PFSK-1 (cell line): ENCODE measurements around the gene ADGRG3.

Experiments used
- FOXP2 ChIP-seq: optimal IDR thresholded peaks from 2 replicates; pipeline ENCODE3; 2011; ENCODE audit warnings: borderline replicate concordance, control low read depth, inconsistent platforms; ENCODE audit not compliant: insufficient read depth; ENCODE audit errors: extremely low read length, extremely low read depth
- POLR2AphosphoS5 ChIP-seq: IDR thresholded peaks from 2 replicates; pipeline ENCODE4 v1.6.1; 2012; ENCODE audit warnings: low read depth, mild to moderate bottlenecking, control low read depth, low read length, moderate library complexity
- SIN3A ChIP-seq: IDR thresholded peaks from 2 replicates; pipeline ENCODE4 v1.6.1; 2012; ENCODE audit warnings: mild to moderate bottlenecking, low read length, moderate library complexity, borderline replicate concordance; ENCODE audit not compliant: insufficient read depth
- TAF1 ChIP-seq: IDR thresholded peaks from 2 replicates; pipeline ENCODE4 v1.6.1; 2012; ENCODE audit warnings: low read length, control low read depth, borderline replicate concordance; ENCODE audit not compliant: insufficient read depth
- TF ChIP-seq, protein P1 (sequence below), 2 experiments: IDR thresholded peaks; 2 replicates each; pipeline versions ENCODE4 v1.6.1 to v1.8.0; 2011 to 2012; ENCODE audit warnings: low read depth in 2 of 2, low read length in 2 of 2, control low read depth in 1 of 2, inconsistent platforms in 1 of 2, mild to moderate bottlenecking in 1 of 2, moderate library complexity in 1 of 2; ENCODE audit not compliant: insufficient read depth in 1 of 2

ADGRG3 gene

DNA sequence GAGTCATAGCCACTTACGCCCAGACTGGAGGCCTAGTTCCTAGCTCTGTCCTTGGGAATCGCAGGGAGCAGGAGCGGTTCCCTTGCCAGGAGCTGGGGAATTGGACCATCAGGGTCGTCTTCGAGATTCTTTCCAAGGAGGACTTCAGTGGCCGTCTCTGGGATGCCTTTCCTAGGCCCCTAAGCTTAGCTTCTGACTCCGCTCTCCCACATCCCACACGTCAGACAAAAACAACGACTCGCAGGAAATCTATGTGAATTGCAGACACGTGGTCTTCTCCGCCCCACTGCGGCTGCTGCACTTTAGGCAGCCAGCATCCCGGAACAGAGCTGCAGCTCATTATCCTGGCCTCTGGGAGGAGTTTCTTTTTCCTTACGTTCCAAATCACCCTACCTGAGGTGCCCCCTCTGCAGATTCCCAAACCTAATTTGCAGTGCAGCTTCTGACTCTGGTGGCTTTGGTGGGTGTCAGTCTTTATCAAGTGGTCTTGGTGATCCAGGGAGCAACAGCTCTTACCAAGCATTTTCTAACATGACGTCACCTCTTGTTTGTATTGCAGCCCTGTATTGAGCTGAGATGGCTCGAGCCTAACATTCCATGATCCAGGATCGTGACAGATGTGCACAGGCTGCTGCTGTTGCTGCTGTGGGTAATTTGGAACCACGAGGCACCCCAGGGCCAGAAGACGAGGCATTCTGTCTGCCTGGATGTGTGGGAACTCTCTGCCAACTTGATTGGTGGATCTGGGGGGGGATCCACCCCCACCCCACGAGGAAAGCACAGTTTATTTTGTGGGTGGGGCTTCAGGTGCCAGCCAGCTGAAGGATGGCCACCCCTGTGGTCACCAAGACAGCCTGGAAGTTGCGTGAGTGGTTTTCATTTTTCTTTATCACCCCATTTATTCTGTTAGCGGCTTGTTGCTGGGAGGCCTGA is 68.6 kb downstream of the ADGRG3 start:
- TF ChIP-seq POLR2AphosphoS5 (peak; percentile 44; the same call in 1 of the 2 replicates), FOXP2 (no peak), TAF1 (no peak), SIN3A (peak; percentile 96; the same call in 1 of the 2 replicates)
- TF ChIP-seq, protein P1, sequence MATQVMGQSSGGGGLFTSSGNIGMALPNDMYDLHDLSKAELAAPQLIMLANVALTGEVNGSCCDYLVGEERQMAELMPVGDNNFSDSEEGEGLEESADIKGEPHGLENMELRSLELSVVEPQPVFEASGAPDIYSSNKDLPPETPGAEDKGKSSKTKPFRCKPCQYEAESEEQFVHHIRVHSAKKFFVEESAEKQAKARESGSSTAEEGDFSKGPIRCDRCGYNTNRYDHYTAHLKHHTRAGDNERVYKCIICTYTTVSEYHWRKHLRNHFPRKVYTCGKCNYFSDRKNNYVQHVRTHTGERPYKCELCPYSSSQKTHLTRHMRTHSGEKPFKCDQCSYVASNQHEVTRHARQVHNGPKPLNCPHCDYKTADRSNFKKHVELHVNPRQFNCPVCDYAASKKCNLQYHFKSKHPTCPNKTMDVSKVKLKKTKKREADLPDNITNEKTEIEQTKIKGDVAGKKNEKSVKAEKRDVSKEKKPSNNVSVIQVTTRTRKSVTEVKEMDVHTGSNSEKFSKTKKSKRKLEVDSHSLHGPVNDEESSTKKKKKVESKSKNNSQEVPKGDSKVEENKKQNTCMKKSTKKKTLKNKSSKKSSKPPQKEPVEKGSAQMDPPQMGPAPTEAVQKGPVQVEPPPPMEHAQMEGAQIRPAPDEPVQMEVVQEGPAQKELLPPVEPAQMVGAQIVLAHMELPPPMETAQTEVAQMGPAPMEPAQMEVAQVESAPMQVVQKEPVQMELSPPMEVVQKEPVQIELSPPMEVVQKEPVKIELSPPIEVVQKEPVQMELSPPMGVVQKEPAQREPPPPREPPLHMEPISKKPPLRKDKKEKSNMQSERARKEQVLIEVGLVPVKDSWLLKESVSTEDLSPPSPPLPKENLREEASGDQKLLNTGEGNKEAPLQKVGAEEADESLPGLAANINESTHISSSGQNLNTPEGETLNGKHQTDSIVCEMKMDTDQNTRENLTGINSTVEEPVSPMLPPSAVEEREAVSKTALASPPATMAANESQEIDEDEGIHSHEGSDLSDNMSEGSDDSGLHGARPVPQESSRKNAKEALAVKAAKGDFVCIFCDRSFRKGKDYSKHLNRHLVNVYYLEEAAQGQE (IDR thresholded peaks at IDR 0.05; ENCODE audit: insufficient read depth in 1 of 2, low read depth in 2 of 2, low read length in 2 of 2), result no peak

DNA sequence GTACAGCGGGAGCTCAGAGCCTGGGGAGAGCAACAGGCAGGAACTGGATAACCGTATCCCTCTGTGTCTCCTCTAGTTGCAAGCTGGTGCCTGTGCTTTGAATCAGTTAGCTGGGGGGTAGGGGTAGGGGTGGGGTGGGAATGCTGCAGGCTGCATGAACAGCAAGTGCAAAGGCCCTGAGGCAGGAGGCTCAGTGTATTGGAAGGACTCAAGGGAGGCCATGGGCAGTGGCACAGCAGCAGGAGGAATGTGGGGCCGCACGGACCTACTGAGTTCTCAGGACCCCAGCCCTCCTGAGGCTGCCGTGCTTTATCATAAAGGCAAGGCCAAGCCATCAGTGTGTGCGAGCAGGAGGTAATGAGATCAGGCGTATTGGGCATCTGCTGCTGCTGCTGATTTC is 70.7 kb downstream of the ADGRG3 start:
- TF ChIP-seq, protein P1 (IDR thresholded peaks at IDR 0.05; ENCODE audit: insufficient read depth in 1 of 2, low read depth in 2 of 2, low read length in 2 of 2), result no peak
- TF ChIP-seq FOXP2 (no peak), SIN3A (no peak), TAF1 (no peak), POLR2AphosphoS5 (no peak)
